ENCODE measurements around the gene ULBP2.

DNA sequence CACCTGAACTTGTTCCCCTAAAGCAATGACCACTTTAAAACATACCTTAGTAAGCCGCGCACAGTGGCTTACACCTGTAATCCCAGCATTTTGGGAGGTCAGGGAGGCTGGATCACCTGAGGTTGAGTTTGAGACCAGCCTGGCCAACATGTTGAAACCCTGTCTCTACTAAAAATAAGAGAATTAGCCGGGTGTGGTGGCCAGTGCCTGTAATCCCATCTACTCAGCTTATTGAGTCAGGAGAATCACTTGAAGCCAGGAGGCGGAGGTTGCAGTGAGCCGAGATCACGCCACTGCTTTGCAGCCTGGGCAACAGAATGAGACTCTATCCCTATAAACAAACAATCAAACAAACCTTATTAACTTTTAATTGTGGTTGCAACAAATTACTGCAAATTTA lies 42.3 kb upstream of the ULBP2 start:
- TF ChIP-seq POLR2A (IDR thresholded peaks at IDR 0.05), result no peak
- TF ChIP-seq, protein P1, sequence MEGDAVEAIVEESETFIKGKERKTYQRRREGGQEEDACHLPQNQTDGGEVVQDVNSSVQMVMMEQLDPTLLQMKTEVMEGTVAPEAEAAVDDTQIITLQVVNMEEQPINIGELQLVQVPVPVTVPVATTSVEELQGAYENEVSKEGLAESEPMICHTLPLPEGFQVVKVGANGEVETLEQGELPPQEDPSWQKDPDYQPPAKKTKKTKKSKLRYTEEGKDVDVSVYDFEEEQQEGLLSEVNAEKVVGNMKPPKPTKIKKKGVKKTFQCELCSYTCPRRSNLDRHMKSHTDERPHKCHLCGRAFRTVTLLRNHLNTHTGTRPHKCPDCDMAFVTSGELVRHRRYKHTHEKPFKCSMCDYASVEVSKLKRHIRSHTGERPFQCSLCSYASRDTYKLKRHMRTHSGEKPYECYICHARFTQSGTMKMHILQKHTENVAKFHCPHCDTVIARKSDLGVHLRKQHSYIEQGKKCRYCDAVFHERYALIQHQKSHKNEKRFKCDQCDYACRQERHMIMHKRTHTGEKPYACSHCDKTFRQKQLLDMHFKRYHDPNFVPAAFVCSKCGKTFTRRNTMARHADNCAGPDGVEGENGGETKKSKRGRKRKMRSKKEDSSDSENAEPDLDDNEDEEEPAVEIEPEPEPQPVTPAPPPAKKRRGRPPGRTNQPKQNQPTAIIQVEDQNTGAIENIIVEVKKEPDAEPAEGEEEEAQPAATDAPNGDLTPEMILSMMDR (IDR thresholded peaks at IDR 0.05), result no peak
